ENCODE measurements around the gene ALKAL2. TPM values are rescaled to one million over a fixed set of nuclear protein-coding genes. Genes with fewer than 3 reads are reported as not detected.
A peak's percentile ranks its signal among the peaks of the same experiment; 100 is the strongest.

ALKAL2 gene
- total RNA-seq, 4 donors from 2014 or later: 0.96 to 2.5 TPM; not detected in 2

DNA sequence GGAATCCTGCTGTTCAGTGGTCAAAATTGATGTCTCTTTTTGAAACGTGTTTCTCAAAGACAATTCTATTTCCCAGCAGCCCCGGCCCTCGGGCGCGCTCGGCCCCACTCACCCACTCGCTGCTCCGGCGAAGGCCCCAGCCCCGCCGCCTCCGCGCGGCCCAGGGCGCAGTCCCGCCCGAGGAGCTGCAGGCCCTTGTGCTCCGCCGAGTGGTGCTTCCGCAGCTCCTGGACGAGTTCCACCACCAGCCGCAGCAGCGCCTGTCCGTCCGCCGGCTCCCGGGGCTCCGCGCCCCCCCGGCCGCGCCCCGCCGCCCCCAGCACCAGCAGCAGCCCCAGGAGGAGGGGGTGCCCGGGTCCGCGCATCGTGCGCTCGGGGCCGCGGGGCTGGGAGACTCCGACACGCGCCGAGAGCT lies 413 bp downstream of the ALKAL2 start:
- in situ Hi-C loops (cut with MboI; ENCODE audit: low pct_ligation_motif_present in 1 of 4, low pct_unique_long_range_greater_than_20kb in 1 of 4, low sequenced_read_pairs in 3 of 4) (no loop called here), intact Hi-C loops (cut with DNase I; ENCODE audit: low total_unique reads) (no loop called here)
- Histone ChIP-seq H3K27ac (peak overlapping the region; percentile 32 to 51 (median 50)), H3K9me3 (no peaks in the 10 kb centered on the region), H3K4me1 (peaks cover 5 to 43% (median 25%) of the 10 kb centered on the region in 4 donors), H3K4me3 (peak overlapping the region; percentile 18 to 65 (median 38)), H3K27me3 (peaks cover 55% of the 10 kb centered on the region), H3K36me3 (no peaks in the 10 kb centered on the region)
- DNase-seq: peak; percentile 27
- 0 to 2% methylated on average over 2 to 20 of the region's 46 CpGs for WGBS, 2 donors (ENCODE audit: low coverage in 1 of 2)
- TF ChIP-seq POLR2AphosphoS5 (IDR thresholded peaks at IDR 0.05): no peak
- TF ChIP-seq, protein P1, sequence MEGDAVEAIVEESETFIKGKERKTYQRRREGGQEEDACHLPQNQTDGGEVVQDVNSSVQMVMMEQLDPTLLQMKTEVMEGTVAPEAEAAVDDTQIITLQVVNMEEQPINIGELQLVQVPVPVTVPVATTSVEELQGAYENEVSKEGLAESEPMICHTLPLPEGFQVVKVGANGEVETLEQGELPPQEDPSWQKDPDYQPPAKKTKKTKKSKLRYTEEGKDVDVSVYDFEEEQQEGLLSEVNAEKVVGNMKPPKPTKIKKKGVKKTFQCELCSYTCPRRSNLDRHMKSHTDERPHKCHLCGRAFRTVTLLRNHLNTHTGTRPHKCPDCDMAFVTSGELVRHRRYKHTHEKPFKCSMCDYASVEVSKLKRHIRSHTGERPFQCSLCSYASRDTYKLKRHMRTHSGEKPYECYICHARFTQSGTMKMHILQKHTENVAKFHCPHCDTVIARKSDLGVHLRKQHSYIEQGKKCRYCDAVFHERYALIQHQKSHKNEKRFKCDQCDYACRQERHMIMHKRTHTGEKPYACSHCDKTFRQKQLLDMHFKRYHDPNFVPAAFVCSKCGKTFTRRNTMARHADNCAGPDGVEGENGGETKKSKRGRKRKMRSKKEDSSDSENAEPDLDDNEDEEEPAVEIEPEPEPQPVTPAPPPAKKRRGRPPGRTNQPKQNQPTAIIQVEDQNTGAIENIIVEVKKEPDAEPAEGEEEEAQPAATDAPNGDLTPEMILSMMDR (IDR thresholded peaks at IDR 0.05): no peak
- no peak for TF ChIP-seq EP300 (IDR thresholded peaks at IDR 0.05; ENCODE audit: low read depth)
- TF ChIP-seq POLR2A (IDR thresholded peaks at IDR 0.05): no peak

GRCh38 chr2:286774-287392 lies 1.0 kb downstream of the ALKAL2 start:
- Histone ChIP-seq H3K27ac (peak overlapping the region in 1 of 4 donors; percentile 49), H3K4me3 (peak overlapping the region in 3 of 4 donors; percentile 36 to 65 (median 41)), H3K4me1 (peaks cover 5 to 43% (median 25%) of the 10 kb centered on the region in 4 donors), H3K36me3 (no peaks in the 10 kb centered on the region), H3K27me3 (peaks cover 54% of the 10 kb centered on the region), H3K9me3 (no peaks in the 10 kb centered on the region)
- TF ChIP-seq POLR2AphosphoS5 (IDR thresholded peaks at IDR 0.05) (no peak), POLR2A (IDR thresholded peaks at IDR 0.05) (no peak), EP300 (IDR thresholded peaks at IDR 0.05; ENCODE audit: low read depth) (no peak)
- TF ChIP-seq, protein P1 (IDR thresholded peaks at IDR 0.05): no peak
- DNase-seq: no peak
- in situ Hi-C loops (cut with MboI; ENCODE audit: low pct_ligation_motif_present in 1 of 4, low pct_unique_long_range_greater_than_20kb in 1 of 4, low sequenced_read_pairs in 3 of 4): no loop called here
- WGBS, 2 donors (ENCODE audit: low coverage in 1 of 2): 29 to 40% methylated on average over 12 to 20 of the region's 20 CpGs
- intact Hi-C loops (cut with DNase I; ENCODE audit: low total_unique reads): no loop called here

- Histone ChIP-seq H3K4me1 (peaks cover 5 to 43% (median 25%) of the 10 kb centered on the region in 4 donors), H3K36me3 (no peaks in the 10 kb centered on the region), H3K27me3 (peaks cover 48% of the 10 kb centered on the region), H3K4me3 (no peak overlapping the region), H3K9me3 (no peaks in the 10 kb centered on the region), H3K27ac (no peak overlapping the region)
- DNase-seq: no peak
- 44 to 70% methylated on average over 5 to 6 of the region's 6 CpGs for WGBS, 2 donors (ENCODE audit: low coverage in 1 of 2)
- TF ChIP-seq POLR2AphosphoS5 (IDR thresholded peaks at IDR 0.05) (no peak), POLR2A (IDR thresholded peaks at IDR 0.05) (no peak), EP300 (IDR thresholded peaks at IDR 0.05; ENCODE audit: low read depth) (no peak)
- TF ChIP-seq, protein P1 (IDR thresholded peaks at IDR 0.05): no peak
- intact Hi-C loops (cut with DNase I; ENCODE audit: low total_unique reads): no loop called here
- in situ Hi-C loops (cut with MboI; ENCODE audit: low pct_ligation_motif_present in 1 of 4, low pct_unique_long_range_greater_than_20kb in 1 of 4, low sequenced_read_pairs in 3 of 4): no loop called here
Observed at GRCh38 chr2:286035-286434, 1.9 kb downstream of the ALKAL2 start.

DNA sequence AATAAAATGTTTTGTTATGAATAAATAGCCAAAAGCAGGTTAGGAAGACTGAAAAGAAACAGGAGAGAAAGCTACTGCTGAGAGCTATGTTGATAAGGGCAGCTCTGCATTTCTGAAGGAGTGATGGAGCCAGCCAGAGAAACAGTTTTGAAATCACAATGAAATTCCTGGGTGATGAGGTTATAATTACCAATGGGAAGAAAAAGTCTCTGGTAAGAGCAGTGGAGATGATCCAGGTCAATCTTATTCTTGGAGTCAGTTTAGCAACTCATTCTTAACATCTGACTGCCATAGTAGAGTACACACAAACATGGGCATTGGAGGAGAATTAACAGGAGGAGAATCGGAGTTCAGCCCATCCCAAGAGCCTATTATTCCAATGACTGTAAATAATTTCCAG lies 2.4 kb downstream of the ALKAL2 start:
- H3K27me3 ChIP-seq: peaks cover 43% of the 10 kb centered on the region
- no peaks in the 10 kb centered on the region for H3K9me3 ChIP-seq
- H3K4me3 ChIP-seq: no peak overlapping the region
- TF ChIP-seq, protein P1 (IDR thresholded peaks at IDR 0.05): no peak
- TF ChIP-seq POLR2A (IDR thresholded peaks at IDR 0.05) (no peak), EP300 (IDR thresholded peaks at IDR 0.05; ENCODE audit: low read depth) (no peak), POLR2AphosphoS5 (IDR thresholded peaks at IDR 0.05) (no peak)
- 82% methylated on average over 1 of the region's 1 CpG; no CpG with 5 or more reads in 1 of the 2 donors for WGBS, 2 donors (ENCODE audit: low coverage in 1 of 2)
- intact Hi-C loops (cut with DNase I; ENCODE audit: low total_unique reads) (no loop called here), in situ Hi-C loops (cut with MboI; ENCODE audit: low pct_ligation_motif_present in 1 of 4, low pct_unique_long_range_greater_than_20kb in 1 of 4, low sequenced_read_pairs in 3 of 4) (no loop called here)
- DNase-seq: no peak
- H3K27ac ChIP-seq: no peak overlapping the region
- H3K4me1 ChIP-seq: peaks cover 5 to 43% (median 25%) of the 10 kb centered on the region in 4 donors
- no peaks in the 10 kb centered on the region for H3K36me3 ChIP-seq

Data from transverse colon (tissue), 4 donors.